Right lobe of liver (tissue), 6 donors: ENCODE measurements around the gene UGT2A2. TPM values are rescaled to one million over a fixed set of nuclear protein-coding genes. Genes with fewer than 3 reads are reported as not detected.

Source experiments
- ATAC-seq, 4 donors: fragments of 200-7000 bp; cut with Tn5 transposase; one replicate each; pipeline ENCODE4 v1.9.1; 2020; ENCODE audit warnings: mild to moderate bottlenecking in 4 of 4, moderate library complexity in 4 of 4
- DNase-seq, 3 donors: peaks; one replicate each; pipeline ENCODE4 v3.0.0-alpha.2; 2020
- H3K27ac ChIP-seq, 3 donors: fragments of 200-600 bp; one replicate each; pipeline ENCODE4 v1.8.0; 2022
- H3K27me3 ChIP-seq, 2 donors: fragments of 200-600 bp; one replicate each; pipeline ENCODE4 v1.8.0; 2022
- H3K36me3 ChIP-seq, 4 donors: fragments of 200-600 bp; sonication (generic) in 1 of 4; one replicate each; pipeline versions ENCODE4 v1.5.1 to v1.8.0; 2017 to 2022; ENCODE audit warnings: control low read depth in 1 of 4
- H3K4me1 ChIP-seq, 4 donors: fragments of 200-600 bp; sonication (generic) in 1 of 4; one replicate each; pipeline versions ENCODE4 v1.5.1 to v1.8.0; 2017 to 2022; ENCODE audit warnings: control low read depth in 1 of 4
- H3K4me3 ChIP-seq, 3 donors: fragments of 200-600 bp; one replicate each; pipeline ENCODE4 v1.8.0; 2022
- H3K9me3 ChIP-seq, 4 donors: fragments of 200-600 bp; sonication (generic) in 1 of 4; one replicate each; pipeline versions ENCODE4 v1.5.1 to v1.8.0; 2017 to 2022; ENCODE audit warnings: control low read depth in 1 of 4
- CTCF ChIP-seq, 4 donors: fragments of 200-600 bp in 3 of 4; fragments of 450-650 bp in 1 of 4; IDR thresholded peaks; one replicate each; pipeline versions ENCODE4 v1.5.1 to v1.8.0; 2016 to 2022; ENCODE audit warnings: antibody characterized with exemption in 4 of 4, mild to moderate bottlenecking in 2 of 4
- POLR2A ChIP-seq: fragments of 450-650 bp; IDR thresholded peaks from one replicate; pipeline ENCODE4 v1.6.1; 2017; ENCODE audit warnings: antibody characterized with exemption, mild to moderate bottlenecking
- WGBS: methylation state at CpG from one replicate; pipeline ENCODE4 v1.1.6; 2018; ENCODE audit warnings: low coverage, low lambda C conversion rate; ENCODE audit not compliant: insufficient coverage; ENCODE audit errors: missing lambda C conversion rate; 5-methylcytosine and 5-hydroxymethylcytosine counted together
- intact Hi-C, 2 donors: fragments of 100-400 bp; cut with DNase I; formaldehyde crosslinking; loops; one replicate each; pipeline versions ENCODE4 v1.11.2 to v1.14.1; 2022
- total RNA-seq, 6 experiments: library from RNA; depleted of rRNA in 2 of 6; stranded (reverse); fragments of >200 nt in 2 of 6; fragmentation: NEBNext Ultra II Directional in 3 of 6; extraction: Animal tissue kit (Norgen Biotek cat#: 25700) in 3 of 6; gene quantifications; one replicate each; pipeline versions ENCODE4 v1.1.0 to v1.2.4, GENCODE V29; 2016 to 2023
- donor health status: DM: no; HTN: yes; CAD: no.
- donor health status: DM: no; HTN: no; CAD: no.
- donor health status: DM: no; HTN: no; CAD: no.
- donor health status: DM: no; HTN: yes; CAD: no.
- donor health status: DM: no; HTN: yes; CAD: no.

UGT2A2 gene
- total RNA-seq, 6 experiments from 2014 or later: not detected

- Histone ChIP-seq H3K4me1 (peaks cover 0 to 20% (median 0%) of the 10 kb centered on the region in 4 donors), H3K27ac (peak overlapping the region in 2 of 3 donors; percentile 67 to 82), H3K36me3 (no peaks in the 10 kb centered on the region), H3K9me3 (no peaks in the 10 kb centered on the region), H3K4me3 (no peak overlapping the region), H3K27me3 (no peaks in the 10 kb centered on the region)
- ATAC-seq: peak in 2 of 4 donors; percentile 24 to 25
- WGBS: 69% methylated on average over 5 of the region's 5 CpGs
- DNase-seq: no peak
- TF ChIP-seq POLR2A (no peak), CTCF (IDR thresholded peaks at IDR 0.05) (no peak)
- intact Hi-C loops: no loop called here
Observed at GRCh38 chr4:69584135-69584534, 55.3 kb downstream of the UGT2A2 start.

GRCh38 chr4:69583543-69583942 lies 55.9 kb downstream of the UGT2A2 start:
- 42% methylated on average over 2 of the region's 2 CpGs for WGBS
- Histone ChIP-seq H3K36me3 (no peaks in the 10 kb centered on the region), H3K4me3 (no peak overlapping the region), H3K9me3 (no peaks in the 10 kb centered on the region), H3K27ac (peak overlapping the region in 2 of 3 donors; percentile 67 to 82), H3K27me3 (no peaks in the 10 kb centered on the region), H3K4me1 (peaks cover 0 to 20% (median 0%) of the 10 kb centered on the region in 4 donors)
- ATAC-seq: peak; percentile 84 to 92 (median 88)
- no peak for TF ChIP-seq POLR2A
- intact Hi-C loops: no loop called here
- no peak for DNase-seq

- TF ChIP-seq CTCF (IDR thresholded peaks at IDR 0.05) (no peak), POLR2A (no peak)
- no peak for ATAC-seq
- 78% methylated on average over 1 of the region's 1 CpG for WGBS
Observed at GRCh38 chr4:69577245-69577644, 62.2 kb downstream of the UGT2A2 start.

GRCh38 chr4:69576251-69576877 lies 63.1 kb downstream of the UGT2A2 start:
- no peak overlapping the region for H3K27ac ChIP-seq
- H3K27me3 ChIP-seq: no peaks in the 10 kb centered on the region
- no peaks in the 10 kb centered on the region for H3K4me1 ChIP-seq
- no peaks in the 10 kb centered on the region for H3K9me3 ChIP-seq
- no peaks in the 10 kb centered on the region for H3K36me3 ChIP-seq
- no peak overlapping the region for H3K4me3 ChIP-seq
- TF ChIP-seq POLR2A: no peak
- no peak for TF ChIP-seq CTCF (IDR thresholded peaks at IDR 0.05)
- peak in 1 of 4 donors; percentile 43 for ATAC-seq
- intact Hi-C loops: no loop called here
- no peak for DNase-seq
- 100% methylated on average over 2 of the region's 24 CpGs for WGBS

More at GRCh38 chr4:69577245-69577644, 62.2 kb downstream of the UGT2A2 start:
- no peak for DNase-seq
- H3K4me3 ChIP-seq: no peak overlapping the region
- H3K4me1 ChIP-seq: no peaks in the 10 kb centered on the region
- H3K27me3 ChIP-seq: no peaks in the 10 kb centered on the region
- no peaks in the 10 kb centered on the region for H3K36me3 ChIP-seq
- intact Hi-C loops: no loop called here
- H3K27ac ChIP-seq: no peak overlapping the region
- H3K9me3 ChIP-seq: no peaks in the 10 kb centered on the region

- Histone ChIP-seq H3K27ac (peak overlapping the region in 2 of 3 donors; percentile 43 to 76), H3K27me3 (no peaks in the 10 kb centered on the region), H3K4me1 (peaks cover 0 to 16% (median 6%) of the 10 kb centered on the region in 4 donors), H3K4me3 (no peak overlapping the region), H3K36me3 (no peaks in the 10 kb centered on the region), H3K9me3 (no peaks in the 10 kb centered on the region)
- DNase-seq: no peak
- intact Hi-C loops: no loop called here
- no peak for TF ChIP-seq POLR2A
- TF ChIP-seq CTCF (IDR thresholded peaks at IDR 0.05): no peak
- WGBS: 20% methylated on average over 1 of the region's 1 CpG
- peak; percentile 75 to 95 (median 86) for ATAC-seq
Observed at GRCh38 chr4:69568787-69569186, 70.7 kb downstream of the UGT2A2 start.
